OCI-LY3 (cell line): Measurements from ENCODE around the gene CTAG2.

Experiments
- H2AFZ ChIP-seq: fragments of 200-600, 300-600 bp; shearing (Covaris generic); 2 replicates; pipeline ENCODE4 v1.6.0; 2014; ENCODE audit warnings: antibody characterized with exemption, low read depth, low read length
- H3K27ac ChIP-seq: fragments of 200-600, 300-600 bp; sonication (generic); 2 replicates; pipeline ENCODE4 v1.5.1; 2014; ENCODE audit warnings: mild to moderate bottlenecking, low read length, moderate library complexity, mixed read lengths
- H3K27me3 ChIP-seq: fragments of 200-600, 300-600 bp; sonication (generic); 2 replicates; pipeline ENCODE4 v1.6.1; 2014; ENCODE audit warnings: low read depth, low read length, mixed read lengths
- H3K36me3 ChIP-seq: fragments of 200-600, 300-600 bp; sonication (generic); replicated peaks from 2 replicates; pipeline ENCODE3; 2014; ENCODE audit warnings: low read depth, low read length, mixed read lengths
- H3K4me1 ChIP-seq: fragments of 300-600, 200-600 bp; sonication (generic); 2 replicates; pipeline ENCODE4 v1.6.1; 2014; ENCODE audit warnings: low read length, mixed read lengths
- H3K4me2 ChIP-seq: fragments of 200-600, 300-600 bp; sonication (generic); 2 replicates; pipeline ENCODE4 v1.6.1; 2014; ENCODE audit warnings: low read length, mixed read lengths
- H3K4me3 ChIP-seq: fragments of 300-600, 200-600 bp; sonication (generic); 2 replicates; pipeline ENCODE4 v1.5.1; 2014; ENCODE audit warnings: antibody characterized with exemption, mild to moderate bottlenecking, low read length, moderate library complexity
- H3K79me2 ChIP-seq: fragments of 300-600, 200-600 bp; shearing (Covaris generic); 2 replicates; pipeline ENCODE4 v1.6.1; 2014; ENCODE audit warnings: mild to moderate bottlenecking, low read length, mixed read lengths
- H3K9ac ChIP-seq: fragments of 300-600, 200-600 bp; shearing (Covaris generic); 2 replicates; pipeline ENCODE4 v1.6.0; 2014; ENCODE audit warnings: mild to moderate bottlenecking, low read length, moderate library complexity
- H3K9me3 ChIP-seq: fragments of 200-600, 300-600 bp; shearing (Covaris generic); 2 replicates; pipeline ENCODE4 v1.6.1; 2014; ENCODE audit warnings: low read length, mixed read lengths; ENCODE audit not compliant: insufficient read depth
- H4K20me1 ChIP-seq: fragments of 200-600, 300-600 bp; sonication (generic); 2 replicates; pipeline ENCODE4 v1.6.1; 2016; ENCODE audit warnings: low read length, mixed read lengths; ENCODE audit not compliant: insufficient read depth
- CTCF ChIP-seq: fragments of 200-600, 300-600 bp; sonication (generic); IDR thresholded peaks from 2 replicates; pipeline ENCODE4 v1.5.1; 2014; ENCODE audit warnings: antibody characterized with exemption, low read length, low read depth
- EZH2phosphoT487 ChIP-seq: fragments of 200-600 bp; shearing (Covaris generic); IDR thresholded peaks from 2 replicates; pipeline ENCODE4 v1.6.1; 2018; ENCODE audit warnings: antibody characterized with exemption, mixed run types, low read depth

The CTAG2 gene

DNA sequence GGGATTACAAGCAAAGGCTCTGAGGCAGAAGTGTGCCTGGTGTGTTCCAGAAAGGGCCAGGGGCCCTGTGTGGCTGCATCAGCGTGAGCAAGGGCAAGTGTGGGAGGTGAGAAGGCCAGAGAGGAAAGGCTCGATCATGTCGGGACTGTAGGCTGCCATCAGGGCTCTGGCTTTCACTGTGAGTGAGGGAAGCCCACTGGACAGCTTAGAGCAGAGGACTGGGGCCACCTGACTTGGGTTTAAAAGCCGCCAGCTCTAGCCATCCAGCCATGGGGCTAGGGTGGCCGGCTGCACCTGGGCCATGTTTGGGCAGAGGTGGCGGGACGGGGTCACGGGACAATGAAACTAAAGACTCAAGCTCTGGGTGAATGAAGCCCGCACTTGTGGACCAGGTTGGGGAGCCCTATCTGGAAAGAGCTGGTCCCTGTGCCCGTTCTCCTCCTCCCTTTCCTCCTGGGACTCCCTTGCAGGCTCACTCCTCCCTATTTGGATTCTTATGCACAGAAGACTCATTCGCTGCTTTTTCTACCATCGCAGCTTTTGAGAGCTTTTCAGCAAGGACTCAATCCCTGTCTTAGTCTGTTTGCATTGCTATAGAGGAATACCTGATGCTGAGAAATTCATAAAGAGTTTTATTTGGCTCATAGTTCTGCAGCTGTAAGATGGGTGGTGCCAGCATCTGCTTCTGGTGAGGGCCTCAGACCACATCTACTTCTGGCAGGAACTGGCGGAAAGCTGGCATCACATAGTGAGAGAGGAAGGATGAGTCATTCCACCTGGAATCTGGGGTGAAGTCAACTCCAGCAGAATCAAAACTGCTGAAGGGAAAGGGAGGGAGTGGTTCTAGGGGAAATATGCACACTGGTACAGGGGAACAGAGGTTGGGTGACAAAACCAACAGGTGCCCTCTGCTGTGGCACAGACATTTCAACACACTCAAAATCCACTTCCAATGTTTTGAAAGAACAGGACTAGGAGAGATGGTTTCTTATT, 49.6 kb downstream of the CTAG2 start:
- TF ChIP-seq EZH2phosphoT487, result no peak
- no peak for TF ChIP-seq CTCF
- Histone ChIP-seq H4K20me1 (no peaks in the 10 kb centered on the region), H2AFZ (no peak overlapping the region), H3K9ac (no peak overlapping the region), H3K4me2 (no peak overlapping the region), H3K36me3 (no peaks in the 10 kb centered on the region), H3K4me3 (no peak overlapping the region), H3K9me3 (no peaks in the 10 kb centered on the region), H3K27me3 (no peaks in the 10 kb centered on the region), H3K27ac (no peak overlapping the region), H3K4me1 (no peaks in the 10 kb centered on the region), H3K79me2 (no peaks in the 10 kb centered on the region)

- no peaks in the 10 kb centered on the region for H3K27me3 ChIP-seq
- H2AFZ ChIP-seq, result no peak overlapping the region
- no peaks in the 10 kb centered on the region for H3K4me1 ChIP-seq
- H4K20me1 ChIP-seq, result no peaks in the 10 kb centered on the region
- H3K9me3 ChIP-seq, result no peaks in the 10 kb centered on the region
- H3K9ac ChIP-seq, result no peak overlapping the region
- TF ChIP-seq CTCF (no peak), EZH2phosphoT487 (no peak)
- no peak overlapping the region for H3K4me3 ChIP-seq
- H3K79me2 ChIP-seq, result no peaks in the 10 kb centered on the region
- H3K36me3 ChIP-seq, result no peaks in the 10 kb centered on the region
- no peak overlapping the region for H3K27ac ChIP-seq
- H3K4me2 ChIP-seq, result no peak overlapping the region
These were observed 50.5 kb downstream of the CTAG2 start for GRCh38 chrX:154602766-154603437.

- H3K4me3 ChIP-seq, result no peak overlapping the region
- TF ChIP-seq CTCF, result no peak
- TF ChIP-seq EZH2phosphoT487, result no peak
These were observed 51.2 kb downstream of the CTAG2 start for GRCh38 chrX:154602226-154602625.

More at GRCh38 chrX:154602226-154602625, 51.2 kb downstream of the CTAG2 start:
- Histone ChIP-seq H3K9me3 (no peaks in the 10 kb centered on the region), H3K27ac (no peak overlapping the region), H3K36me3 (no peaks in the 10 kb centered on the region), H3K4me2 (no peak overlapping the region), H3K4me1 (no peaks in the 10 kb centered on the region), H3K27me3 (no peaks in the 10 kb centered on the region), H3K79me2 (no peaks in the 10 kb centered on the region), H3K9ac (no peak overlapping the region), H4K20me1 (no peaks in the 10 kb centered on the region), H2AFZ (no peak overlapping the region)
